ENCODE measurements around the gene CACNG1.

DNA sequence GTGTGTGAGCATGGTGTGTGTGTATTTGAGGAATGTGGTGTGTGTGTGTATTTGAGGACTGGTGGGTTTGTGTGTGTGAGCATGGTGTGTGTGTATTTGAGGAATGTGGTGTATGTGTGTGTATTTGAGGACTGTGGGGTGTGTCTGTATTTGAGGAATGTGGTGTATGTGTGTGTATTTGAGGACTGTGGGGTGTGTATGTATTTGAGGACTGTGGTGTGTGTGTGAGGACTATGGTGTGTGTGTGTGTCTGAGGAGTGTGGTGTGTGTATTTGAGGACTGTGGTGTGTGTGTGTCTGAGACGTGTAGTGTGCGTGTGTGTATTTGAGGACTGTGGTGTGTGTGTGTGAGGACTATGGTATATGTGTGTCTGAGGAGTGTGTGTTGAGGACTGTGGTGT lies 18.0 kb upstream of the CACNG1 start:
- TF ChIP-seq, protein P1, sequence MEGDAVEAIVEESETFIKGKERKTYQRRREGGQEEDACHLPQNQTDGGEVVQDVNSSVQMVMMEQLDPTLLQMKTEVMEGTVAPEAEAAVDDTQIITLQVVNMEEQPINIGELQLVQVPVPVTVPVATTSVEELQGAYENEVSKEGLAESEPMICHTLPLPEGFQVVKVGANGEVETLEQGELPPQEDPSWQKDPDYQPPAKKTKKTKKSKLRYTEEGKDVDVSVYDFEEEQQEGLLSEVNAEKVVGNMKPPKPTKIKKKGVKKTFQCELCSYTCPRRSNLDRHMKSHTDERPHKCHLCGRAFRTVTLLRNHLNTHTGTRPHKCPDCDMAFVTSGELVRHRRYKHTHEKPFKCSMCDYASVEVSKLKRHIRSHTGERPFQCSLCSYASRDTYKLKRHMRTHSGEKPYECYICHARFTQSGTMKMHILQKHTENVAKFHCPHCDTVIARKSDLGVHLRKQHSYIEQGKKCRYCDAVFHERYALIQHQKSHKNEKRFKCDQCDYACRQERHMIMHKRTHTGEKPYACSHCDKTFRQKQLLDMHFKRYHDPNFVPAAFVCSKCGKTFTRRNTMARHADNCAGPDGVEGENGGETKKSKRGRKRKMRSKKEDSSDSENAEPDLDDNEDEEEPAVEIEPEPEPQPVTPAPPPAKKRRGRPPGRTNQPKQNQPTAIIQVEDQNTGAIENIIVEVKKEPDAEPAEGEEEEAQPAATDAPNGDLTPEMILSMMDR (optimal IDR thresholded peaks at IDR 0.05 in 1 of 3, IDR thresholded peaks at IDR 0.05 in 1 of 3, conservative IDR thresholded peaks at IDR 0.05 in 1 of 3; ENCODE audit: extremely low read depth in 1 of 3, insufficient read depth in 2 of 3, low read length in 3 of 3) = no peak
- TF ChIP-seq EZH2 (IDR thresholded peaks at IDR 0.05; ENCODE audit: low read length) = no peak

All from keratinocyte (primary cell).